Pancreas (tissue), 10 donors: ENCODE measurements around the gene CROCC2. TPM values are rescaled to one million over a fixed set of nuclear protein-coding genes. Genes with fewer than 3 reads are reported as not detected.

Experiments
- ATAC-seq, 4 donors: fragments of 200-7000 bp; cut with Tn5 transposase; one replicate each; pipeline versions ENCODE4 v1.8.0 to v1.9.1; 2020; ENCODE audit warnings: mild to moderate bottlenecking in 4 of 4, moderate library complexity in 4 of 4
- DNase-seq, 6 donors: peaks; one replicate each; pipeline ENCODE4 v3.0.0-alpha.2; 2020
- FAIRE-seq: peaks from 2 replicates; lab custom pipeline; 2012; peaks lifted over from hg19 to GRCh38; lab: Jason Lieb, UNC
- H3K27ac ChIP-seq, 4 donors: fragments of 200-600 bp; sonication (generic); 1 replicate in 3 of 4; 2 replicates in 1 of 4; pipeline versions ENCODE4 v1.5.0 to v1.8.0; 2020
- H3K27me3 ChIP-seq, 4 donors: fragments of 200-600 bp; one replicate each; pipeline ENCODE4 v1.8.0; 2021
- H3K36me3 ChIP-seq, 3 donors: fragments of 200-600 bp; sonication (generic) in 1 of 3; one replicate each; pipeline versions ENCODE4 v1.5.0 to v1.8.0; 2020 to 2021
- H3K4me1 ChIP-seq, 3 donors: fragments of 200-600 bp; one replicate each; pipeline ENCODE4 v1.8.0; 2021
- H3K4me3 ChIP-seq, 4 donors: fragments of 200-600 bp; sonication (generic) in 2 of 4; one replicate each; pipeline versions ENCODE4 v1.5.0 to v1.8.0; 2020 to 2021
- H3K9me3 ChIP-seq, 4 donors: fragments of 200-600 bp; one replicate each; pipeline ENCODE4 v1.8.0; 2021
- WGBS, 2 donors: extraction: QIAGEN DNeasy Blood & Tissue Kit; methylation state at CpG; one replicate each; pipeline ENCODE4 v1.1.7; 2013; 5-methylcytosine and 5-hydroxymethylcytosine counted together
- intact Hi-C, 3 donors: fragments of 100-400 bp; cut with DNase I; formaldehyde crosslinking; loops; one replicate each; pipeline versions ENCODE4 v1.11.1 to v1.14.2; 2022
- polyA plus RNA-seq, 2 donors: library from polyadenylated mRNA; stranded (reverse); fragments of 200-250 nt; gene quantifications; one replicate each; pipeline ENCODE4 v1.2.3, GENCODE V29; 2013
- total RNA-seq, 6 donors: library from RNA; stranded (reverse); fragmentation: NEBNext Ultra II Directional in 4 of 6; extraction: Animal tissue kit (Norgen Biotek cat#: 25700) in 4 of 6; gene quantifications; one replicate each; pipeline versions ENCODE4 v1.2.1 to v1.2.4, GENCODE V29; 2021 to 2023
- TF ChIP-seq, protein P1 (sequence below), 4 donors: fragments of 200-600 bp; sonication (generic) in 3 of 4; IDR thresholded peaks; one replicate each; pipeline versions ENCODE4 v1.5.0 to v1.8.0; 2021; ENCODE audit warnings: antibody characterized with exemption in 4 of 4
- donor health status: healthy with polysubstance abuse.
- donor health status: DM: no; HTN: no; CAD: no; lungs with moderate emphysema.
- donor health status: DM: no; HTN: no; CAD: no.
- donor health status: control.
- donor health status: control.
- donor health status: Bipolar disorder and iron deficiency.
- donor health status: DM: yes; HTN: yes; CAD: no.
- donor health status: DM: no; HTN: no; CAD: no.
- donor health status: DM: no; HTN: no; CAD: no.
- donor health status: DM: yes; HTN: yes; CAD: no.

CROCC2 gene
- total and polyA plus RNA-seq, 8 donors = 0.04 to 0.05 (median 0.04) TPM; not detected in 5

GRCh38 chr2:240930096-240930630 lies 24.0 kb downstream of the CROCC2 start:
- intact Hi-C loops = no loop called here
- TF ChIP-seq, protein P1, sequence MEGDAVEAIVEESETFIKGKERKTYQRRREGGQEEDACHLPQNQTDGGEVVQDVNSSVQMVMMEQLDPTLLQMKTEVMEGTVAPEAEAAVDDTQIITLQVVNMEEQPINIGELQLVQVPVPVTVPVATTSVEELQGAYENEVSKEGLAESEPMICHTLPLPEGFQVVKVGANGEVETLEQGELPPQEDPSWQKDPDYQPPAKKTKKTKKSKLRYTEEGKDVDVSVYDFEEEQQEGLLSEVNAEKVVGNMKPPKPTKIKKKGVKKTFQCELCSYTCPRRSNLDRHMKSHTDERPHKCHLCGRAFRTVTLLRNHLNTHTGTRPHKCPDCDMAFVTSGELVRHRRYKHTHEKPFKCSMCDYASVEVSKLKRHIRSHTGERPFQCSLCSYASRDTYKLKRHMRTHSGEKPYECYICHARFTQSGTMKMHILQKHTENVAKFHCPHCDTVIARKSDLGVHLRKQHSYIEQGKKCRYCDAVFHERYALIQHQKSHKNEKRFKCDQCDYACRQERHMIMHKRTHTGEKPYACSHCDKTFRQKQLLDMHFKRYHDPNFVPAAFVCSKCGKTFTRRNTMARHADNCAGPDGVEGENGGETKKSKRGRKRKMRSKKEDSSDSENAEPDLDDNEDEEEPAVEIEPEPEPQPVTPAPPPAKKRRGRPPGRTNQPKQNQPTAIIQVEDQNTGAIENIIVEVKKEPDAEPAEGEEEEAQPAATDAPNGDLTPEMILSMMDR (IDR thresholded peaks at IDR 0.05) = no peak
- H3K9me3 ChIP-seq = no peaks in the 10 kb centered on the region
- 81 to 83% methylated on average over 7 to 12 of the region's 12 CpGs for WGBS, 2 donors
- FAIRE-seq = no peak
- no peak for ATAC-seq
- DNase-seq = peak in 4 of 6 donors; percentile 3 to 69 (median 10)
- no peaks in the 10 kb centered on the region for H3K4me1 ChIP-seq
- no peaks in the 10 kb centered on the region for H3K36me3 ChIP-seq
- H3K27ac ChIP-seq = no peak overlapping the region
- no peaks in the 10 kb centered on the region for H3K27me3 ChIP-seq
- H3K4me3 ChIP-seq = no peak overlapping the region

- ATAC-seq (no peak), DNase-seq (peak in 4 of 6 donors; percentile 4 to 47 (median 14)), FAIRE-seq (no peak)
- Histone ChIP-seq H3K4me3 (no peak overlapping the region), H3K27ac (no peak overlapping the region), H3K4me1 (no peaks in the 10 kb centered on the region), H3K9me3 (no peaks in the 10 kb centered on the region), H3K27me3 (no peaks in the 10 kb centered on the region), H3K36me3 (no peaks in the 10 kb centered on the region)
- intact Hi-C loops = no loop called here
- TF ChIP-seq, protein P1 (IDR thresholded peaks at IDR 0.05) = no peak
- 75 to 77% methylated on average over 26 of the region's 26 CpGs for WGBS, 2 donors
These were observed 24.6 kb downstream of the CROCC2 start for GRCh38 chr2:240930631-240931318.

- TF ChIP-seq, protein P1 (IDR thresholded peaks at IDR 0.05) = no peak
- no peaks in the 10 kb centered on the region for H3K9me3 ChIP-seq
- ATAC-seq = no peak
- H3K27me3 ChIP-seq = no peaks in the 10 kb centered on the region
- no peak overlapping the region for H3K27ac ChIP-seq
- 69 to 81% methylated on average over 11 of the region's 11 CpGs for WGBS, 2 donors
- no peak overlapping the region for H3K4me3 ChIP-seq
- intact Hi-C loops = no loop called here
- peak in 3 of 6 donors; percentile 4 to 14 (median 9) for DNase-seq
- no peaks in the 10 kb centered on the region for H3K4me1 ChIP-seq
- FAIRE-seq = no peak
- H3K36me3 ChIP-seq = no peaks in the 10 kb centered on the region
These were observed 25.3 kb downstream of the CROCC2 start for GRCh38 chr2:240931319-240931949.

DNA sequence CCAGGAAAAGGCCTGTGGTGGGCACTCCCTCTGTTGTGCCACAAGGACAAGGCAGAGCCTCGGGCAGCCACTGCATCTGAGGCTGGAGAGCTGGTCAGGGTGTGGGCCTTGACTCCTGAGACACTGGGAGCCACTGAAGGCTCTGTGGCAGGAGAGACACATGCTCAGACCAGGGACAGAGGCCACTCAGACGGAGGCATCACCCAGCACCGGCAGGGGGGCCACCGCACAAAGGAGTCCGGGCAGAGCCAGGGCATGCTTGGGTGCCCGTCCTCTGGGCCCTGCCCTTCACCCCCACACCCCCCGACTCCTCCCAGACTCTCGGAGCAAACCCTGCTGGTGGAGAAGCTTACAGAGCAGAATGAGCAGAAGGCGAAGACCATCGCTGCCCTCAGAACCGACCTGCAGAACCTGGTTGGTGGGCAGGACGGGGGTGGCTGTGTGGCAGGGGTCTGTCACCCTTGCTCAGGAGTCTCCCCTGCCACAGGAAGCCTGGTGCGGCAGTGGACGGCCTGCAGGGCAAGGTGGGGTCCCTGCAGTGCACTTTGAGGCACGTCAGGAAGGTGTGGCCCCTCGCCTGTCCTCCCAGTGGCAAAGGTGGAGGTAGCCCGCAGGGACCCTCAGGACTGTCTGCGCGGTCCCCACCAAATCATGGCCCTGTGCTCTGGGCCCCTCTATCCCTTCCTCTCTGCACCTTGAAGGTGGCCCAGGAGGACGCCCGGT lies 26.0 kb downstream of the CROCC2 start:
- TF ChIP-seq, protein P1 (IDR thresholded peaks at IDR 0.05) = no peak
- no peak for ATAC-seq
- Histone ChIP-seq H3K4me1 (no peaks in the 10 kb centered on the region), H3K9me3 (no peaks in the 10 kb centered on the region), H3K36me3 (no peaks in the 10 kb centered on the region), H3K27me3 (no peaks in the 10 kb centered on the region), H3K27ac (no peak overlapping the region), H3K4me3 (no peak overlapping the region)
- 80 to 85% methylated on average over 21 of the region's 21 CpGs for WGBS, 2 donors
- no peak for FAIRE-seq
- intact Hi-C loops = no loop called here
- DNase-seq = peak in 4 of 6 donors; percentile 3 to 46 (median 8)
